Thyroid gland (tissue), 4 donors: ENCODE data around the gene MET. TPM values are rescaled to one million over a fixed set of nuclear protein-coding genes. Genes with fewer than 3 reads are reported as not detected.

Experiments
- DNase-seq, 2 donors: peaks; one replicate each; pipeline ENCODE4 v3.0.0-alpha.2; 2019
- H3K27ac ChIP-seq, 3 donors: fragments of 200-600 bp; sonication (generic); 1 replicate in 2 of 3; 2 replicates in 1 of 3; pipeline ENCODE4 v1.5.1; 2016 to 2019; ENCODE audit warnings: mild to moderate bottlenecking in 1 of 3, moderate library complexity in 1 of 3
- H3K27me3 ChIP-seq: fragments of 200-600 bp; sonication (generic); one replicate; pipeline ENCODE4 v1.5.1; 2019
- H3K36me3 ChIP-seq, 2 donors: fragments of 200-600 bp; sonication (generic); one replicate each; pipeline ENCODE4 v1.5.1; 2016 to 2019
- H3K4me1 ChIP-seq, 2 donors: fragments of 200-600 bp; sonication (generic); one replicate each; pipeline ENCODE4 v1.5.1; 2017 to 2019
- H3K4me3 ChIP-seq, 3 donors: fragments of 200-600 bp; sonication (generic); replicated peaks in 1 of 3; 1 replicate in 2 of 3; 2 replicates in 1 of 3; pipeline ENCODE4 v1.5.1; 2016; ENCODE audit warnings: mild to moderate bottlenecking in 1 of 3
- H3K9me3 ChIP-seq: fragments of 200-600 bp; sonication (generic); one replicate; pipeline ENCODE4 v1.5.1; 2017
- CTCF ChIP-seq, 6 experiments: fragments of 200-600 bp in 3 of 6; fragments of 450-650 bp in 3 of 6; sonication (generic) in 3 of 6; IDR thresholded peaks; one replicate each; pipeline ENCODE4 v1.5.1; 2016 to 2019; ENCODE audit warnings: antibody characterized with exemption in 6 of 6, mild to moderate bottlenecking in 2 of 6, inconsistent platforms in 1 of 6, moderate library complexity in 1 of 6
- POLR2A ChIP-seq, 2 donors: fragments of 450-650 bp; IDR thresholded peaks; one replicate each; pipeline ENCODE4 v1.6.1; 2017; ENCODE audit warnings: antibody characterized with exemption in 2 of 2, mild to moderate bottlenecking in 2 of 2, moderate library complexity in 1 of 2
- WGBS, 2 donors: methylation state at CpG; one replicate each; pipeline ENCODE4 v1.1.5; 2017; 5-methylcytosine and 5-hydroxymethylcytosine counted together
- intact Hi-C: fragments of 100-400 bp; cut with DNase I; formaldehyde crosslinking; loops from one replicate; pipeline ENCODE4 v1.15.1; 2023
- total RNA-seq, 4 donors: library from RNA; depleted of rRNA; stranded (reverse); fragments of >200 nt; gene quantifications; one replicate each; pipeline ENCODE4 v1.2.3, GENCODE V29; 2016

The MET gene
- total RNA-seq, 4 donors from 2014 or later, result 41.5 to 59.6 (median 52.7) TPM

GRCh38 chr7:116708861-116709260, 36.9 kb downstream of the MET start:
- WGBS, 2 donors, result 56 to 68% methylated on average over 1 of the region's 1 CpG
- TF ChIP-seq CTCF (IDR thresholded peaks at IDR 0.05), result no peak
- TF ChIP-seq POLR2A (IDR thresholded peaks at IDR 0.05), result no peak
- peaks cover 37 to 59% of the 10 kb centered on the region in 2 donors for H3K4me1 ChIP-seq

GRCh38 chr7:116709336-116709735, 37.3 kb downstream of the MET start:
- DNase-seq, result no peak
- Histone ChIP-seq H3K4me1 (peaks cover 37 to 59% of the 10 kb centered on the region in 2 donors), H3K4me3 (no peak overlapping the region), H3K36me3 (no peaks in the 10 kb centered on the region), H3K27me3 (no peaks in the 10 kb centered on the region), H3K9me3 (no peaks in the 10 kb centered on the region), H3K27ac (peak overlapping the region; percentile 51 to 61 (median 56))
- TF ChIP-seq CTCF (IDR thresholded peaks at IDR 0.05) (no peak), POLR2A (IDR thresholded peaks at IDR 0.05) (no peak)
- 89 to 90% methylated on average over 4 of the region's 4 CpGs for WGBS, 2 donors
- intact Hi-C loops, result no loop called here

More at GRCh38 chr7:116708861-116709260, 36.9 kb downstream of the MET start:
- Histone ChIP-seq H3K9me3 (no peaks in the 10 kb centered on the region), H3K27me3 (no peaks in the 10 kb centered on the region), H3K36me3 (no peaks in the 10 kb centered on the region), H3K4me3 (no peak overlapping the region), H3K27ac (peak overlapping the region; percentile 51 to 61 (median 56))
- intact Hi-C loops, result no loop called here
- no peak for DNase-seq

GRCh38 chr7:116710764-116711452, 38.9 kb downstream of the MET start:
- Histone ChIP-seq H3K36me3 (no peaks in the 10 kb centered on the region), H3K4me1 (peaks cover 32 to 53% of the 10 kb centered on the region in 2 donors), H3K27me3 (no peaks in the 10 kb centered on the region), H3K9me3 (no peaks in the 10 kb centered on the region), H3K27ac (peak overlapping the region; percentile 56 to 59 (median 58)), H3K4me3 (no peak overlapping the region)
- TF ChIP-seq CTCF (IDR thresholded peaks at IDR 0.05), result no peak
- TF ChIP-seq POLR2A (IDR thresholded peaks at IDR 0.05), result no peak
- DNase-seq, result no peak
- WGBS, 2 donors, result 24 to 26% methylated on average over 3 of the region's 3 CpGs
- intact Hi-C loops, result no loop called here

- Histone ChIP-seq H3K9me3 (no peaks in the 10 kb centered on the region), H3K4me3 (no peak overlapping the region), H3K27me3 (no peaks in the 10 kb centered on the region), H3K27ac (no peak overlapping the region), H3K4me1 (peaks cover 36 to 49% of the 10 kb centered on the region in 2 donors), H3K36me3 (no peaks in the 10 kb centered on the region)
- intact Hi-C loops, result no loop called here
- 94 to 97% methylated on average over 4 of the region's 4 CpGs for WGBS, 2 donors
- no peak for TF ChIP-seq POLR2A (IDR thresholded peaks at IDR 0.05)
- TF ChIP-seq CTCF (IDR thresholded peaks at IDR 0.05), result no peak
- no peak for DNase-seq
Measured at GRCh38 chr7:116711790-116712189, 39.8 kb downstream of the MET start.

GRCh38 chr7:116713500-116713899, 41.5 kb downstream of the MET start:
- 85 to 86% methylated on average over 4 of the region's 4 CpGs for WGBS, 2 donors
- intact Hi-C loops, result no loop called here

More at GRCh38 chr7:116713500-116713899, 41.5 kb downstream of the MET start:
- TF ChIP-seq CTCF (IDR thresholded peaks at IDR 0.05) (no peak), POLR2A (IDR thresholded peaks at IDR 0.05) (no peak)
- peaks cover 32 to 36% of the 10 kb centered on the region in 2 donors for H3K4me1 ChIP-seq
- H3K27ac ChIP-seq, result no peak overlapping the region
- no peaks in the 10 kb centered on the region for H3K36me3 ChIP-seq
- H3K27me3 ChIP-seq, result no peaks in the 10 kb centered on the region
- no peak for DNase-seq
- H3K9me3 ChIP-seq, result no peaks in the 10 kb centered on the region
- no peak overlapping the region for H3K4me3 ChIP-seq
